Measurements from ENCODE around the gene ROBO1. TPM values are rescaled to one million over a fixed set of nuclear protein-coding genes. Genes with fewer than 3 reads are reported as not detected.

The ROBO1 gene
- total and polyA plus RNA-seq, 12 donors: 6.4 to 144 (median 43.9) TPM

DNA sequence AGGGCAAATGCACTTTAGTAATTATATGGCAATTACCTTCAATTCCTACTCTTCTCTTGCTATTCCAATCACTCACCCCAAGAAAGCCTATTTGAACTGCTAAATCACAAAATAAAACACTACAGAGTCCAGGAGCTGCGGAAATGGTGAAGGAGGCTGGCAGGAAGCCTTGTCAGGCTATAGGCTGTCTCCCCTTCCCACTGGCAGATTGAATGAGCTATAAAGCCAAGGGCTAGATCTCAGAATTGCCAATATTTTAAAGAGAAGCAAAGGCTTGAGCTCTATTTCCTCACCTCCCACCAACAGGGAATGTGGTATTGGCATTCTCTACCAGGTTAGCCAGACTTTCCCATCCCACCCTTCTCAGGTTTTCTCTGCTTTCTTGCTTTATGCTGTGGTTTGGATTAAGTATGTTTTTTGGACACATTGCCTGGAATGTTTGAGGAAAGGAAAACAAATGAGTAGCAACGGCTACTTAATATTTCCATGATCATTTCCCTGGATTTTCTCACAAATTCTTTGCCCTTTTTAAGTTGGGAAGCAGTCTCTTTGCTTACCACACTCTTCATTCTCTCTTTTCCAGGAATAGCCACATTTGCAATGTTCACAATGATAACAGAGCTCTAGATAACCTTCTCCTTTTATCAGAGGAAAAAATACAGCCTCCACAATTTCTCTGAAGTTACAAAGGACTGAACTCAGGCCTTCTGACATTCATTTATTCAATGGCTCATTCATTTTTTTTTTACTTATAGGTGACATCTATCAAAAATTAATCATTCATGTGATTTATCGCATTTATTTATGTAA lies 1125.4 kb downstream of the ROBO1 start:
- Histone ChIP-seq H3K4me3 (no peak overlapping the region), H3K36me3 (replicated peaks in 1 of 2) (no peaks in the 10 kb centered on the region), H3K27ac (no peak overlapping the region), H3K27me3 (no peaks in the 10 kb centered on the region), H3K9me3 (replicated peaks in 1 of 3) (no peaks in the 10 kb centered on the region), H3K4me1 (replicated peaks in 1 of 2) (peaks cover 0 to 6% of the 10 kb centered on the region in 2 donors)
- TF ChIP-seq POLR2A (IDR thresholded peaks at IDR 0.05): no peak
- TF ChIP-seq, protein P1, sequence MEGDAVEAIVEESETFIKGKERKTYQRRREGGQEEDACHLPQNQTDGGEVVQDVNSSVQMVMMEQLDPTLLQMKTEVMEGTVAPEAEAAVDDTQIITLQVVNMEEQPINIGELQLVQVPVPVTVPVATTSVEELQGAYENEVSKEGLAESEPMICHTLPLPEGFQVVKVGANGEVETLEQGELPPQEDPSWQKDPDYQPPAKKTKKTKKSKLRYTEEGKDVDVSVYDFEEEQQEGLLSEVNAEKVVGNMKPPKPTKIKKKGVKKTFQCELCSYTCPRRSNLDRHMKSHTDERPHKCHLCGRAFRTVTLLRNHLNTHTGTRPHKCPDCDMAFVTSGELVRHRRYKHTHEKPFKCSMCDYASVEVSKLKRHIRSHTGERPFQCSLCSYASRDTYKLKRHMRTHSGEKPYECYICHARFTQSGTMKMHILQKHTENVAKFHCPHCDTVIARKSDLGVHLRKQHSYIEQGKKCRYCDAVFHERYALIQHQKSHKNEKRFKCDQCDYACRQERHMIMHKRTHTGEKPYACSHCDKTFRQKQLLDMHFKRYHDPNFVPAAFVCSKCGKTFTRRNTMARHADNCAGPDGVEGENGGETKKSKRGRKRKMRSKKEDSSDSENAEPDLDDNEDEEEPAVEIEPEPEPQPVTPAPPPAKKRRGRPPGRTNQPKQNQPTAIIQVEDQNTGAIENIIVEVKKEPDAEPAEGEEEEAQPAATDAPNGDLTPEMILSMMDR (IDR thresholded peaks at IDR 0.05): no peak
- intact Hi-C loops (cut with DNase I): no loop called here
- no peak for DNase-seq
- WGBS, 4 donors: 55 to 60% (median 57%) methylated on average over 3 of the region's 3 CpGs

DNA sequence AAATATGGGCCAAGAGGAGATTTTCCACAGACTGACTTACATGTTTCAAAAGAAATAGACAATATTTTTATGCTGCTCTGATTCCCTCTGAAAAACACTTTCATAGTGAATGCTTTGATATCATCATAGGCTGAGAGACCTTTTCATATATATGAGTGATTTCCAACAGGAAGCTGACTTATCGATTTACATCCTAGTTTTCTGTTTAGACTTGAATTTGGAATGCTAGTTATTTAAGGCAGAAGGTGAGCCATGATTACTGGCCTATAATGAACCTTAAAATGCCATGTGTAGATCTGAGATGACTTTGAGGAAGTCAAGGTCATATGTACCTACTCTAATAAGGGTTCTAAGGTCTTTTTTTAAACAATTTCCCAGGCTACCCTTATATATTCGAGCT lies 1126.1 kb downstream of the ROBO1 start:
- no peaks in the 10 kb centered on the region for H3K27me3 ChIP-seq
- no peak for TF ChIP-seq POLR2A (IDR thresholded peaks at IDR 0.05)
- TF ChIP-seq, protein P1 (IDR thresholded peaks at IDR 0.05): no peak
- intact Hi-C loops (cut with DNase I): no loop called here
- no peak for DNase-seq
- H3K27ac ChIP-seq: no peak overlapping the region
- H3K4me1 ChIP-seq (replicated peaks in 1 of 2): peaks cover 0 to 6% of the 10 kb centered on the region in 2 donors
- WGBS, 4 donors: 74 to 90% (median 82%) methylated on average over 2 of the region's 2 CpGs
- no peaks in the 10 kb centered on the region for H3K36me3 ChIP-seq (replicated peaks in 1 of 2)
- no peak overlapping the region for H3K4me3 ChIP-seq
- no peaks in the 10 kb centered on the region for H3K9me3 ChIP-seq (replicated peaks in 1 of 3)

DNA sequence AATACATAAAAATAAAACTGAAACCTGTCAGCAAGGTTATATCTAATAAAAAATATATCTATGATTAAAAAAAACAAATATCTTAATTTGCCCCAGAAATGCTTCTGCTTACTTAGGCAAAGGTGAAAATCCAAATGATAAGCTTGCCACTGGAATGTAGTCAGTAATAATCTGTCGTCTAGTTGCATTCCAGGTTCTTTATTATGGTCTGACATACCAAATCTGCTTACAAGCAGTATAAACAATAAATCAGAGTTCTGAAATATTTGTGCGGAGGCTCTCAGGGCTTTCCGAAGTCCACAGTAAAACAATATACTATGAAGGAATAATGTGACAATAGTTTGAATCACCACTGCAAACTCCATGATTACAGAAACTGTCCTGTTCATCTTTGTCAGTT lies 1133.5 kb downstream of the ROBO1 start:
- WGBS, 4 donors: 71 to 89% (median 80%) methylated on average over 3 of the region's 3 CpGs
- DNase-seq: no peak
- Histone ChIP-seq H3K4me1 (replicated peaks in 1 of 2) (no peaks in the 10 kb centered on the region), H3K9me3 (replicated peaks in 1 of 3) (no peaks in the 10 kb centered on the region), H3K36me3 (replicated peaks in 1 of 2) (no peaks in the 10 kb centered on the region), H3K27me3 (no peaks in the 10 kb centered on the region), H3K27ac (no peak overlapping the region), H3K4me3 (no peak overlapping the region)
- intact Hi-C loops (cut with DNase I): no loop called here
- TF ChIP-seq, protein P1 (IDR thresholded peaks at IDR 0.05): no peak
- no peak for TF ChIP-seq POLR2A (IDR thresholded peaks at IDR 0.05)

DNA sequence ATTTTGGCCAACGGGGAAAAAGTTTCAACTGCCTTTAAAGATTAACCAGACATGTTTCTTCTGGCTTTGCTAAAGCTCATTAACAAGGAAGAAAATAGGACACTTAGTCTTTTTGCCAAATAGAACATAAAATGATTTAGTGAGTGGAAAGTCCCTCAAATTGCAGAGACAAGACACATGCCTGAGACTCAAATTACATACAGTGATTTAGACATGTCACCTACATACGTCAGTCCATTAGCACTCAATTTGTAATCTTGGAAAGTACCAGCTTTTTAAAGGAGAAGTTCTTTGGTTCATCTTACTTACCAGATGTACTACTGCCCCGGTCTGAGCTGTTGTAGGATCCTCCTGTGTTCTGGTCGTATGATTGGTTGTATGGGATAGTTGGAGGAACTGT lies 1134.2 kb downstream of the ROBO1 start:
- 81 to 93% (median 84%) methylated on average over 4 of the region's 4 CpGs for WGBS, 4 donors
- no peak overlapping the region for H3K27ac ChIP-seq
- no peaks in the 10 kb centered on the region for H3K9me3 ChIP-seq (replicated peaks in 1 of 3)
- no peak for TF ChIP-seq POLR2A (IDR thresholded peaks at IDR 0.05)
- TF ChIP-seq, protein P1 (IDR thresholded peaks at IDR 0.05): no peak
- no peaks in the 10 kb centered on the region for H3K27me3 ChIP-seq
- DNase-seq: no peak
- intact Hi-C loops (cut with DNase I): no loop called here
- no peaks in the 10 kb centered on the region for H3K4me1 ChIP-seq (replicated peaks in 1 of 2)
- H3K36me3 ChIP-seq (replicated peaks in 1 of 2): no peaks in the 10 kb centered on the region
- no peak overlapping the region for H3K4me3 ChIP-seq
